ENCODE results near the gene FAM98B. TPM values are rescaled to one million over a fixed set of nuclear protein-coding genes. Genes with fewer than 3 reads are reported as not detected.

FAM98B gene
- total RNA-seq, 1 experiment from 2014 or later = 26.5 TPM

- ChIA-PET CTCF (interaction anchor here (0.6 to 1.6 kb wide), 4 partner anchors 20 to 466 kb away, joined by 3 to 6 read pairs (median 4); no protein-coding TSS in a partner anchor), POLR2A (interaction anchor here (0.6 to 0.7 kb wide), 3 partner anchors 20 to 1019 kb away, joined by 3 to 4 read pairs (median 3); no protein-coding TSS in a partner anchor)
- Mint-ChIP-seq H3K36me3 (ENCODE audit: insufficient read depth, unreplicated experiment) (peaks cover 6% of the 10 kb centered on the region), H3K27ac (ENCODE audit: low read depth, unreplicated experiment) (no peak overlapping the region), H3K9me3 (ENCODE audit: unreplicated experiment) (no peaks in the 10 kb centered on the region), H3K27me3 (ENCODE audit: insufficient read depth, unreplicated experiment) (no peaks in the 10 kb centered on the region), H3K4me1 (ENCODE audit: insufficient read depth, unreplicated experiment) (peaks cover 25% of the 10 kb centered on the region), H3K4me3 (ENCODE audit: unreplicated experiment) (no peak overlapping the region)
- intact Hi-C loops (cut with micrococcal nuclease) = no loop called here
- no peak for DNase-seq (ENCODE audit: unreplicated experiment)
- TF ChIP-seq, protein P1, sequence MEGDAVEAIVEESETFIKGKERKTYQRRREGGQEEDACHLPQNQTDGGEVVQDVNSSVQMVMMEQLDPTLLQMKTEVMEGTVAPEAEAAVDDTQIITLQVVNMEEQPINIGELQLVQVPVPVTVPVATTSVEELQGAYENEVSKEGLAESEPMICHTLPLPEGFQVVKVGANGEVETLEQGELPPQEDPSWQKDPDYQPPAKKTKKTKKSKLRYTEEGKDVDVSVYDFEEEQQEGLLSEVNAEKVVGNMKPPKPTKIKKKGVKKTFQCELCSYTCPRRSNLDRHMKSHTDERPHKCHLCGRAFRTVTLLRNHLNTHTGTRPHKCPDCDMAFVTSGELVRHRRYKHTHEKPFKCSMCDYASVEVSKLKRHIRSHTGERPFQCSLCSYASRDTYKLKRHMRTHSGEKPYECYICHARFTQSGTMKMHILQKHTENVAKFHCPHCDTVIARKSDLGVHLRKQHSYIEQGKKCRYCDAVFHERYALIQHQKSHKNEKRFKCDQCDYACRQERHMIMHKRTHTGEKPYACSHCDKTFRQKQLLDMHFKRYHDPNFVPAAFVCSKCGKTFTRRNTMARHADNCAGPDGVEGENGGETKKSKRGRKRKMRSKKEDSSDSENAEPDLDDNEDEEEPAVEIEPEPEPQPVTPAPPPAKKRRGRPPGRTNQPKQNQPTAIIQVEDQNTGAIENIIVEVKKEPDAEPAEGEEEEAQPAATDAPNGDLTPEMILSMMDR (IDR thresholded peaks at IDR 0.05; ENCODE audit: unreplicated experiment) = no peak
- BruUV-seq (replicated peaks) = no TSS peak
Observed at GRCh38 chr15:38460543-38460942, 6.6 kb downstream of the FAM98B start.

DNA sequence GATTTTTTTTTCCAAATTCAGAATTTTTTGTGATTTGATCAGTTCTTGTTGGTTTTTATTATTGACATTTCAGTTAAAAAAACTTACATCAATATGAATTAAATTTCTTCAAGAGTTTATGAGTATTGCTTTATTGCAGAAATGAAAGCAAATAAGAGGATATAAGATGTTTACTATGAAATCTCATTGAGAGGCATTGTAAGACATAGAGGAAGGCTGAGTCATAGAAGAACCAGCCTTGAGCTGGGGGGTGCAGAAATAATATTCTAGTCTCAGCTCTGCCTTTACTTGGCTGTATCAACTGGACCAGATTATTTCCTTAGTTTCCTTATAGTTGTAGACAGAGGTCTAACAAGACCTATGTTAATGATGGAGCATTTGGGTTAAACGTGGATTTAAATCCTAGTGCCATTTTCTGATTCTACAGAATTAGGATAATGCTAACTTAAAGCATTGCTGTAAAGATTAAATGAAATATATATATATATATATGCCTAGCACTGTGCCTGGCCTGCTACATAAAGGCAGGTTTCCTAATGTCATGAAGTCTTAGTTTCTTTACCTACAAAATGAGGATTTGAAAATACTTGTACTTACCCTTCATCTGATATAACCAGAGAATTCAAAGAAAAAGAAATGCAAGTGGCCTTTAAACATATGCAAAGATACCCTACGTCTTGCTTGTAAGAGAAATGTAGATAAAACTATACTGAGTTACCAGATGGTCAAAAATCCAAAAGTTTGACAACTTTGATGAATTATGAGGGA is 7.3 kb downstream of the FAM98B start:
- Mint-ChIP-seq H3K4me3 (ENCODE audit: unreplicated experiment) (no peak overlapping the region), H3K27ac (ENCODE audit: low read depth, unreplicated experiment) (no peak overlapping the region), H3K9me3 (ENCODE audit: unreplicated experiment) (no peaks in the 10 kb centered on the region), H3K27me3 (ENCODE audit: insufficient read depth, unreplicated experiment) (no peaks in the 10 kb centered on the region), H3K36me3 (ENCODE audit: insufficient read depth, unreplicated experiment) (peaks cover 11% of the 10 kb centered on the region), H3K4me1 (ENCODE audit: insufficient read depth, unreplicated experiment) (peaks cover 24% of the 10 kb centered on the region)
- no TSS peak for BruUV-seq (replicated peaks)
- TF ChIP-seq, protein P1 (IDR thresholded peaks at IDR 0.05; ENCODE audit: unreplicated experiment) = no peak
- ChIA-PET POLR2A (interaction anchor here (0.6 to 0.7 kb wide), 2 partner anchors 21 to 1018 kb away, joined by 3 to 4 read pairs; no protein-coding TSS in a partner anchor), CTCF (interaction anchor here (0.6 to 1.6 kb wide), 2 partner anchors 21 to 465 kb away, joined by 3 to 6 read pairs; no protein-coding TSS in a partner anchor)
- intact Hi-C loops (cut with micrococcal nuclease) = no loop called here
- no peak for DNase-seq (ENCODE audit: unreplicated experiment)

- intact Hi-C loops (cut with micrococcal nuclease) = no loop called here
- no peak for DNase-seq (ENCODE audit: unreplicated experiment)
- POLR2A ChIA-PET = interaction anchor here (1.0 to 2.7 kb wide), 3 partner anchors 9 to 380 kb away, joined by 3 to 31 read pairs (median 3); partner anchors contain the start of gene FAM98B
- CTCF ChIA-PET = interaction anchor here (0.7 to 2.4 kb wide), 10 partner anchors 9 to 353 kb away, joined by 3 to 9 read pairs (median 4); no protein-coding TSS in a partner anchor
- peaks cover 12% of the 10 kb centered on the region for H3K4me1 Mint-ChIP-seq (ENCODE audit: insufficient read depth, unreplicated experiment)
- no peaks in the 10 kb centered on the region for H3K27me3 Mint-ChIP-seq (ENCODE audit: insufficient read depth, unreplicated experiment)
- H3K9me3 Mint-ChIP-seq (ENCODE audit: unreplicated experiment) = no peaks in the 10 kb centered on the region
- peaks cover 18% of the 10 kb centered on the region for H3K36me3 Mint-ChIP-seq (ENCODE audit: insufficient read depth, unreplicated experiment)
- BruUV-seq (replicated peaks) = no TSS peak
- H3K27ac Mint-ChIP-seq (ENCODE audit: low read depth, unreplicated experiment) = no peak overlapping the region
- TF ChIP-seq, protein P1 (IDR thresholded peaks at IDR 0.05; ENCODE audit: unreplicated experiment) = no peak
- H3K4me3 Mint-ChIP-seq (ENCODE audit: unreplicated experiment) = no peak overlapping the region
Observed at GRCh38 chr15:38463893-38464292, 10.0 kb downstream of the FAM98B start.

DNA sequence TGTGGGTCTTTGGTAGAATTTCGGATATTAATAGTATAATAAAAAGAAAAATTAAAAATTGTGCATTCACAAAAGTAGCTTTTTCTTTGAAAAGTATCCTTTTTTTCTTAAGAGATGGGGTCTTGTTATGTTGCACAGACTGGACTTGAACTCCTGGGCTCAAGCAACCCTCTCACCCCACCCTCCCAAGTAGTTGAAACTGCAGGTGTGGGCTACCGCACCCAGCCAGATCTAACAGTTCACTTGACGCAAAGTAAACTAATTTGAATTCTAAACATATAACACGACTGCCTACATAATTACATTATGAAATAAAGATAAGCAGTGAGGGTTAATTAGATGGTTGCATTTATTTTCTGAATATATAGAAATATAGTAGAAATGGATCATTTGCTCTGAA is 10.7 kb downstream of the FAM98B start:
- Mint-ChIP-seq H3K4me3 (ENCODE audit: unreplicated experiment) (no peak overlapping the region), H3K27ac (ENCODE audit: low read depth, unreplicated experiment) (no peak overlapping the region), H3K4me1 (ENCODE audit: insufficient read depth, unreplicated experiment) (peaks cover 9% of the 10 kb centered on the region), H3K9me3 (ENCODE audit: unreplicated experiment) (no peaks in the 10 kb centered on the region), H3K36me3 (ENCODE audit: insufficient read depth, unreplicated experiment) (peaks cover 12% of the 10 kb centered on the region), H3K27me3 (ENCODE audit: insufficient read depth, unreplicated experiment) (no peaks in the 10 kb centered on the region)
- DNase-seq (ENCODE audit: unreplicated experiment) = no peak
- CTCF ChIA-PET = interaction anchor here (0.6 to 2.4 kb wide), 6 partner anchors 24 to 352 kb away, joined by 3 to 6 read pairs (median 4); no protein-coding TSS in a partner anchor
- POLR2A ChIA-PET = interaction anchor here (1.1 to 2.7 kb wide), 2 partner anchors 10 to 24 kb away, joined by 3 to 31 read pairs; partner anchors contain the start of gene FAM98B
- no TSS peak for BruUV-seq (replicated peaks)
- intact Hi-C loops (cut with micrococcal nuclease) = no loop called here
- TF ChIP-seq, protein P1 (IDR thresholded peaks at IDR 0.05; ENCODE audit: unreplicated experiment) = no peak

All from MCF 10A (cell line).